H1 (cell line): ENCODE results near the gene PHC3. TPM values are rescaled to one million over a fixed set of nuclear protein-coding genes. Genes with fewer than 3 reads are reported as not detected.

ENCODE experiments used
- KDM1A ChIP-seq: fragments of 200-600, 300-600 bp; sonication (generic); IDR thresholded peaks from 2 replicates; pipeline ENCODE4 v1.7.1; 2016; ENCODE audit warnings: mild to moderate bottlenecking, low read length, borderline replicate concordance
- NRF1 ChIP-seq: IDR thresholded peaks from 2 replicates; pipeline ENCODE4 v1.6.1; 2011; ENCODE audit warnings: mild to moderate bottlenecking, low read depth, low read length, improper control_type of control experiment
- RBBP5 ChIP-seq: IDR thresholded peaks from 2 replicates; pipeline ENCODE4 v1.7.1; 2012; ENCODE audit warnings: low read depth, mild to moderate bottlenecking, inconsistent platforms, low read length, moderate library complexity, borderline replicate concordance
- RXRA ChIP-seq: IDR thresholded peaks from 2 replicates; pipeline ENCODE4 v1.6.1; 2011; ENCODE audit warnings: low read depth, mild to moderate bottlenecking, low read length, moderate library complexity; ENCODE audit not compliant: insufficient read depth
- SP2 ChIP-seq: IDR thresholded peaks from 2 replicates; pipeline ENCODE4 v1.6.1; 2012; ENCODE audit warnings: mild to moderate bottlenecking, low read length, inconsistent platforms
- polyA plus RNA-seq, 7 experiments: library from polyadenylated mRNA; depleted of rRNA in 3 of 7; stranded (reverse) in 5 of 7; unstranded in 2 of 7; fragments of >200 nt in 5 of 7; fragments of 200-250 nt in 2 of 7; gene quantifications; 1 replicate in 5 of 7; 2 replicates in 1 of 7; 4 replicates in 1 of 7; pipeline versions ENCODE4 v1.2.1 to v1.2.3, GENCODE V29; 2011 to 2013; ENCODE audit warnings: missing spikeins in 2 of 7, mixed read lengths in 2 of 7
- total RNA-seq: library from RNA; stranded (reverse); fragmentation: NEBNext Ultra II Directional; extraction: Animal tissue kit (Norgen Biotek cat#: 25700); gene quantifications from 2 replicates; pipeline ENCODE4 v1.2.1, GENCODE V29; 2021
- TF ChIP-seq, protein P1 (sequence below): fragments of 300-600 bp; sonication (generic); IDR thresholded peaks from 2 replicates; pipeline ENCODE4 v1.7.1; 2012; ENCODE audit warnings: low read length, moderate library complexity, mild to moderate bottlenecking, inconsistent platforms; ENCODE audit not compliant: insufficient replicate concordance
- TF ChIP-seq, protein P2 (sequence below): IDR thresholded peaks from 2 replicates; pipeline ENCODE4 v1.6.1; 2011; ENCODE audit warnings: low read length, improper control_type of control experiment
- TF ChIP-seq, protein P3 (sequence below): IDR thresholded peaks from 2 replicates; pipeline ENCODE4 v1.6.1; 2011; ENCODE audit warnings: low read depth, mild to moderate bottlenecking, low read length; ENCODE audit not compliant: insufficient read depth

PHC3 gene
- total and polyA plus RNA-seq, 2 of the 8 experiments (the other 6 are each of a cell fraction or from before 2014, with no cell fraction given) = 26.4 to 29.2 TPM

DNA sequence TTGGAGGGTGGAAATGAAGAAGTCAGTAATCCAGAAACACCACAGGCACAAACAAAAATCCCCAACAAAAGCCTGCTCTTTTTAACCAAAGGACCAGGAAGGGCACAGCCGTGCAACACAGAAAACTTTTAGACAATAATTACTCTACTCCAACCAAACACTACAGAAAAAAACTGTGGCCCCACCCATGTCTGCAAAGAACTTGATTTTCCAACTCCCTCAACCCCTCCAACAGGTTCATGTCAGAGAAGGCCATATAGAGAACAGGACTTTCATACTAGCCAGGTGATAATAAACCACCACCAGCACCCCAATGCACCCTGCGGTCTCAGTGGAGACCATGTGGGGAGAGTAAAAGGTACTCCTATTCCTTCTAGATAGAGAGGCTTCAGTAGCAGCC is 16.8 kb downstream of the PHC3 start (continued):
- TF ChIP-seq, protein P1, sequence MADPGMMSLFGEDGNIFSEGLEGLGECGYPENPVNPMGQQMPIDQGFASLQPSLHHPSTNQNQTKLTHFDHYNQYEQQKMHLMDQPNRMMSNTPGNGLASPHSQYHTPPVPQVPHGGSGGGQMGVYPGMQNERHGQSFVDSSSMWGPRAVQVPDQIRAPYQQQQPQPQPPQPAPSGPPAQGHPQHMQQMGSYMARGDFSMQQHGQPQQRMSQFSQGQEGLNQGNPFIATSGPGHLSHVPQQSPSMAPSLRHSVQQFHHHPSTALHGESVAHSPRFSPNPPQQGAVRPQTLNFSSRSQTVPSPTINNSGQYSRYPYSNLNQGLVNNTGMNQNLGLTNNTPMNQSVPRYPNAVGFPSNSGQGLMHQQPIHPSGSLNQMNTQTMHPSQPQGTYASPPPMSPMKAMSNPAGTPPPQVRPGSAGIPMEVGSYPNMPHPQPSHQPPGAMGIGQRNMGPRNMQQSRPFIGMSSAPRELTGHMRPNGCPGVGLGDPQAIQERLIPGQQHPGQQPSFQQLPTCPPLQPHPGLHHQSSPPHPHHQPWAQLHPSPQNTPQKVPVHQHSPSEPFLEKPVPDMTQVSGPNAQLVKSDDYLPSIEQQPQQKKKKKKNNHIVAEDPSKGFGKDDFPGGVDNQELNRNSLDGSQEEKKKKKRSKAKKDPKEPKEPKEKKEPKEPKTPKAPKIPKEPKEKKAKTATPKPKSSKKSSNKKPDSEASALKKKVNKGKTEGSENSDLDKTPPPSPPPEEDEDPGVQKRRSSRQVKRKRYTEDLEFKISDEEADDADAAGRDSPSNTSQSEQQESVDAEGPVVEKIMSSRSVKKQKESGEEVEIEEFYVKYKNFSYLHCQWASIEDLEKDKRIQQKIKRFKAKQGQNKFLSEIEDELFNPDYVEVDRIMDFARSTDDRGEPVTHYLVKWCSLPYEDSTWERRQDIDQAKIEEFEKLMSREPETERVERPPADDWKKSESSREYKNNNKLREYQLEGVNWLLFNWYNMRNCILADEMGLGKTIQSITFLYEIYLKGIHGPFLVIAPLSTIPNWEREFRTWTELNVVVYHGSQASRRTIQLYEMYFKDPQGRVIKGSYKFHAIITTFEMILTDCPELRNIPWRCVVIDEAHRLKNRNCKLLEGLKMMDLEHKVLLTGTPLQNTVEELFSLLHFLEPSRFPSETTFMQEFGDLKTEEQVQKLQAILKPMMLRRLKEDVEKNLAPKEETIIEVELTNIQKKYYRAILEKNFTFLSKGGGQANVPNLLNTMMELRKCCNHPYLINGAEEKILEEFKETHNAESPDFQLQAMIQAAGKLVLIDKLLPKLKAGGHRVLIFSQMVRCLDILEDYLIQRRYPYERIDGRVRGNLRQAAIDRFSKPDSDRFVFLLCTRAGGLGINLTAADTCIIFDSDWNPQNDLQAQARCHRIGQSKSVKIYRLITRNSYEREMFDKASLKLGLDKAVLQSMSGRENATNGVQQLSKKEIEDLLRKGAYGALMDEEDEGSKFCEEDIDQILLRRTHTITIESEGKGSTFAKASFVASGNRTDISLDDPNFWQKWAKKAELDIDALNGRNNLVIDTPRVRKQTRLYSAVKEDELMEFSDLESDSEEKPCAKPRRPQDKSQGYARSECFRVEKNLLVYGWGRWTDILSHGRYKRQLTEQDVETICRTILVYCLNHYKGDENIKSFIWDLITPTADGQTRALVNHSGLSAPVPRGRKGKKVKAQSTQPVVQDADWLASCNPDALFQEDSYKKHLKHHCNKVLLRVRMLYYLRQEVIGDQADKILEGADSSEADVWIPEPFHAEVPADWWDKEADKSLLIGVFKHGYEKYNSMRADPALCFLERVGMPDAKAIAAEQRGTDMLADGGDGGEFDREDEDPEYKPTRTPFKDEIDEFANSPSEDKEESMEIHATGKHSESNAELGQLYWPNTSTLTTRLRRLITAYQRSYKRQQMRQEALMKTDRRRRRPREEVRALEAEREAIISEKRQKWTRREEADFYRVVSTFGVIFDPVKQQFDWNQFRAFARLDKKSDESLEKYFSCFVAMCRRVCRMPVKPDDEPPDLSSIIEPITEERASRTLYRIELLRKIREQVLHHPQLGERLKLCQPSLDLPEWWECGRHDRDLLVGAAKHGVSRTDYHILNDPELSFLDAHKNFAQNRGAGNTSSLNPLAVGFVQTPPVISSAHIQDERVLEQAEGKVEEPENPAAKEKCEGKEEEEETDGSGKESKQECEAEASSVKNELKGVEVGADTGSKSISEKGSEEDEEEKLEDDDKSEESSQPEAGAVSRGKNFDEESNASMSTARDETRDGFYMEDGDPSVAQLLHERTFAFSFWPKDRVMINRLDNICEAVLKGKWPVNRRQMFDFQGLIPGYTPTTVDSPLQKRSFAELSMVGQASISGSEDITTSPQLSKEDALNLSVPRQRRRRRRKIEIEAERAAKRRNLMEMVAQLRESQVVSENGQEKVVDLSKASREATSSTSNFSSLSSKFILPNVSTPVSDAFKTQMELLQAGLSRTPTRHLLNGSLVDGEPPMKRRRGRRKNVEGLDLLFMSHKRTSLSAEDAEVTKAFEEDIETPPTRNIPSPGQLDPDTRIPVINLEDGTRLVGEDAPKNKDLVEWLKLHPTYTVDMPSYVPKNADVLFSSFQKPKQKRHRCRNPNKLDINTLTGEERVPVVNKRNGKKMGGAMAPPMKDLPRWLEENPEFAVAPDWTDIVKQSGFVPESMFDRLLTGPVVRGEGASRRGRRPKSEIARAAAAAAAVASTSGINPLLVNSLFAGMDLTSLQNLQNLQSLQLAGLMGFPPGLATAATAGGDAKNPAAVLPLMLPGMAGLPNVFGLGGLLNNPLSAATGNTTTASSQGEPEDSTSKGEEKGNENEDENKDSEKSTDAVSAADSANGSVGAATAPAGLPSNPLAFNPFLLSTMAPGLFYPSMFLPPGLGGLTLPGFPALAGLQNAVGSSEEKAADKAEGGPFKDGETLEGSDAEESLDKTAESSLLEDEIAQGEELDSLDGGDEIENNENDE = no peak
- TF ChIP-seq, protein P2, sequence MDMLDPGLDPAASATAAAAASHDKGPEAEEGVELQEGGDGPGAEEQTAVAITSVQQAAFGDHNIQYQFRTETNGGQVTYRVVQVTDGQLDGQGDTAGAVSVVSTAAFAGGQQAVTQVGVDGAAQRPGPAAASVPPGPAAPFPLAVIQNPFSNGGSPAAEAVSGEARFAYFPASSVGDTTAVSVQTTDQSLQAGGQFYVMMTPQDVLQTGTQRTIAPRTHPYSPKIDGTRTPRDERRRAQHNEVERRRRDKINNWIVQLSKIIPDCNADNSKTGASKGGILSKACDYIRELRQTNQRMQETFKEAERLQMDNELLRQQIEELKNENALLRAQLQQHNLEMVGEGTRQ = no peak
- no peak for TF ChIP-seq RXRA
- TF ChIP-seq SP2 = no peak
- no peak for TF ChIP-seq NRF1
- no peak for TF ChIP-seq KDM1A
- no peak for TF ChIP-seq RBBP5
- TF ChIP-seq, protein P3, sequence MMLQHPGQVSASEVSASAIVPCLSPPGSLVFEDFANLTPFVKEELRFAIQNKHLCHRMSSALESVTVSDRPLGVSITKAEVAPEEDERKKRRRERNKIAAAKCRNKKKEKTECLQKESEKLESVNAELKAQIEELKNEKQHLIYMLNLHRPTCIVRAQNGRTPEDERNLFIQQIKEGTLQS = no peak
